Measurements from ENCODE around the gene AGBL1. TPM values are rescaled to one million over a fixed set of nuclear protein-coding genes. Genes with fewer than 3 reads are reported as not detected.

The AGBL1 gene
- total RNA-seq, 1 donor from 2014 or later, result 0.76 TPM

DNA sequence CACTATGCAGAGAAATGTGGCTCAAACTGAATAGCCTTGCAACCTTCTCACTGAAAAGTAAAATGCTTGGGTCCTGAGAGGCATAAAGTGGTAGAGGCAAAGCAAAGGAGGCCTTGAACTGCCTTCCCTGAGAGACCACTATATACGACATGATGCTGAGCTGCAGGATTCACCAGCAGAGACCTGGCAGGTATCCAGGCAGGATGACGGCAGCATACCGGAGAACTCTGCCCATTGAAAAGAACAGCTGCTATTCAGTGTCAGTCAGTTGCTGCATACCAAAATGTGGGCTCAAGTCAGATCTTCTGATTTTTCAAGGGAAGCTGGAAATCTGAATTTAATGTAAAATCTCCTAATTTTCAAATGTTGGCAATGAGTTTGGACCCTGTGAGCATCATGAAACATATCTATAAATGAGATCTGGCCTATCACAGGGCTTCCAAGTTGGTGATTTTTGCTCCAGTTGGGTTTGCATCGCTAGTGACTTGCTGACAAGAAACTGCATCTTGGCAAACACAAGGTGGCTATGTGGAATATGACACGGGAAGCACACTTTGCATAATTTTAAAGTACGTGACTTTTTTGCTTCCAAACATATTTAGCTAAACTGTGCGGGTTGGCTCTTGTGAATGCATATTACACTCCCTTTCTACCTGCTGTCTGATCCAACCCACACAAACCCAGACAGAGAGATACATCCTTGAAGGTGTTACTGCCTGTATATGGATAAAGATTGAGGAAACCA is 529.0 kb downstream of the AGBL1 start:
- TF ChIP-seq, protein P1, sequence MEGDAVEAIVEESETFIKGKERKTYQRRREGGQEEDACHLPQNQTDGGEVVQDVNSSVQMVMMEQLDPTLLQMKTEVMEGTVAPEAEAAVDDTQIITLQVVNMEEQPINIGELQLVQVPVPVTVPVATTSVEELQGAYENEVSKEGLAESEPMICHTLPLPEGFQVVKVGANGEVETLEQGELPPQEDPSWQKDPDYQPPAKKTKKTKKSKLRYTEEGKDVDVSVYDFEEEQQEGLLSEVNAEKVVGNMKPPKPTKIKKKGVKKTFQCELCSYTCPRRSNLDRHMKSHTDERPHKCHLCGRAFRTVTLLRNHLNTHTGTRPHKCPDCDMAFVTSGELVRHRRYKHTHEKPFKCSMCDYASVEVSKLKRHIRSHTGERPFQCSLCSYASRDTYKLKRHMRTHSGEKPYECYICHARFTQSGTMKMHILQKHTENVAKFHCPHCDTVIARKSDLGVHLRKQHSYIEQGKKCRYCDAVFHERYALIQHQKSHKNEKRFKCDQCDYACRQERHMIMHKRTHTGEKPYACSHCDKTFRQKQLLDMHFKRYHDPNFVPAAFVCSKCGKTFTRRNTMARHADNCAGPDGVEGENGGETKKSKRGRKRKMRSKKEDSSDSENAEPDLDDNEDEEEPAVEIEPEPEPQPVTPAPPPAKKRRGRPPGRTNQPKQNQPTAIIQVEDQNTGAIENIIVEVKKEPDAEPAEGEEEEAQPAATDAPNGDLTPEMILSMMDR (IDR thresholded peaks at IDR 0.05; ENCODE audit: partially characterized antibody, unreplicated experiment), result no peak
- H3K27me3 Mint-ChIP-seq (ENCODE audit: unreplicated experiment), result peaks cover 2% of the 10 kb centered on the region
- no peaks in the 10 kb centered on the region for H3K4me1 Mint-ChIP-seq (ENCODE audit: low read depth, unreplicated experiment)
- no peak for DNase-seq
- H3K27ac Mint-ChIP-seq (ENCODE audit: unreplicated experiment), result no peak overlapping the region
- peaks cover 2% of the 10 kb centered on the region for H3K9me3 Mint-ChIP-seq (ENCODE audit: unreplicated experiment)
- H3K4me3 Mint-ChIP-seq (ENCODE audit: unreplicated experiment), result no peak overlapping the region
- no peaks in the 10 kb centered on the region for H3K36me3 Mint-ChIP-seq (ENCODE audit: unreplicated experiment)

DNA sequence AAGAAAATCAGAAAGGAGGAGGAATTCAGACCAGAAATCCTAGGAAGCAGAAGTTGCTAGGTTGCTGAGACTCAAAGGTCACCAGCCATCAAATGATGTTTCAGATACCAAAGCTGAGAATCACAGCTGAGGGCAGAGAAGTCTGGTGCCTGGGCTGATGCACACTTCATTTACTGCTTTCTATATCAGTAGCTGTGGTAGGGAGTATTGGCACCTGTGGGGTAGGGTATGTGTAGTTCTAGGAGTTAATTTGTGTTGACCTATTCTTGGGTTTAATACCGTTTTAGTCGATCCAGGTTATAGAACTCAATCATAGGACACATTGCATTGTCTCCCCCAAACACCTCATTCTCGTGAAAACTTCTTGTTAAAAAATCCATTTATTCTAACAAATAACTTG is 529.6 kb downstream of the AGBL1 start:
- no peaks in the 10 kb centered on the region for H3K4me1 Mint-ChIP-seq (ENCODE audit: low read depth, unreplicated experiment)
- peaks cover 2% of the 10 kb centered on the region for H3K27me3 Mint-ChIP-seq (ENCODE audit: unreplicated experiment)
- H3K4me3 Mint-ChIP-seq (ENCODE audit: unreplicated experiment), result no peak overlapping the region
- H3K27ac Mint-ChIP-seq (ENCODE audit: unreplicated experiment), result no peak overlapping the region
- TF ChIP-seq, protein P1 (IDR thresholded peaks at IDR 0.05; ENCODE audit: partially characterized antibody, unreplicated experiment), result no peak
- no peaks in the 10 kb centered on the region for H3K36me3 Mint-ChIP-seq (ENCODE audit: unreplicated experiment)
- no peak for DNase-seq
- H3K9me3 Mint-ChIP-seq (ENCODE audit: unreplicated experiment), result peaks cover 2% of the 10 kb centered on the region

DNA sequence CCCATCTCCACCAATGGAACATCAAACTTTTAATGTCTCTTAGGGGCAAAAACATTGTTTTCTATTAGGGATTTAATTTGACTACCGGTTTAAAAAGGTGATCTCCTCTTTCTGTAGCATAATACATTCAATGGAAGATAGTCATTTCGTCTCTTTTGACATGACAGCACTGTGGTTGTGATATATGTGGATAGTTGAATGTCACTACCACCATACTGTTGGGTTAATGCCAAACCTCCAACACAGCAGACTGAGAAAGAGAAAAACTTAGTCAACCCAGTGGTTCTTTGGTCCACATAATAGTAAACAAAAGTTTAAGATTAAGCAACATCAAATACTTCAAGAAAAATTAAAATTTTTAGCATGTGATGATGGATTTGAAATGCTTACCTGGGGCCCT is 530.4 kb downstream of the AGBL1 start:
- Mint-ChIP-seq H3K4me1 (ENCODE audit: low read depth, unreplicated experiment) (no peaks in the 10 kb centered on the region), H3K4me3 (ENCODE audit: unreplicated experiment) (no peak overlapping the region), H3K27me3 (ENCODE audit: unreplicated experiment) (peaks cover 2% of the 10 kb centered on the region), H3K27ac (ENCODE audit: unreplicated experiment) (no peak overlapping the region), H3K9me3 (ENCODE audit: unreplicated experiment) (peaks cover 2% of the 10 kb centered on the region), H3K36me3 (ENCODE audit: unreplicated experiment) (no peaks in the 10 kb centered on the region)
- TF ChIP-seq, protein P1 (IDR thresholded peaks at IDR 0.05; ENCODE audit: partially characterized antibody, unreplicated experiment), result no peak
- DNase-seq, result no peak

DNA sequence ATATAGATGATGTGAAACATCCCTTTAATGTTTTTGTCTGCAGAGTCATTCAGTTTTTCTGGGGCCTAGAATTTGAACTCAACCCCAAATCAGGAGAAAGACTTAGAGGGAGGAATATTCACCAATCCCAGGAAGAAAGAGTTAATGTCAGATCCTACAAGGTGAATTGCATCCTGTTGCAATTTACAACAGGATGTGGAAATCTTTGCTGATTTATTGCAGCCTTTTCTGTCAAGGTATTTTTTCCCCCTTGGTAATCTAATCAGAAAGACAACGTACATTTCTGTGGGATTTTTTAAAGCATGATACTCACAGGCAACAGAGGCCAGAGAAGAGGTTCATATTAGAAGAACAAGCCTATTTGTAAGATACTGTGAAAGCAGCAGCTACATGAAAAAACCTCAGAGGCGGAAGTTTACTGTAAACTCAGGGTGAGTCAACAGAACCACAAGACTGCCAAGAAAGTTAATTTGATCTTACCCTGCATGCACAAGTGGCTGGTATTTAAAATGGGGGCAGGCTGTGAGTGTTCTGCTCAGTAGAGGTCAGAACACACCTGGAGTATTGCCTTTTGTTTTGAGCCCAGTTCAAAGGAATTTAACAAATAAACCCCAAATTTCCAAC is 531.9 kb downstream of the AGBL1 start:
- Mint-ChIP-seq H3K4me3 (ENCODE audit: unreplicated experiment) (no peak overlapping the region), H3K27me3 (ENCODE audit: unreplicated experiment) (no peaks in the 10 kb centered on the region), H3K36me3 (ENCODE audit: unreplicated experiment) (no peaks in the 10 kb centered on the region), H3K4me1 (ENCODE audit: low read depth, unreplicated experiment) (no peaks in the 10 kb centered on the region), H3K9me3 (ENCODE audit: unreplicated experiment) (no peaks in the 10 kb centered on the region), H3K27ac (ENCODE audit: unreplicated experiment) (no peak overlapping the region)
- TF ChIP-seq, protein P1 (IDR thresholded peaks at IDR 0.05; ENCODE audit: partially characterized antibody, unreplicated experiment), result no peak
- DNase-seq, result no peak

DNA sequence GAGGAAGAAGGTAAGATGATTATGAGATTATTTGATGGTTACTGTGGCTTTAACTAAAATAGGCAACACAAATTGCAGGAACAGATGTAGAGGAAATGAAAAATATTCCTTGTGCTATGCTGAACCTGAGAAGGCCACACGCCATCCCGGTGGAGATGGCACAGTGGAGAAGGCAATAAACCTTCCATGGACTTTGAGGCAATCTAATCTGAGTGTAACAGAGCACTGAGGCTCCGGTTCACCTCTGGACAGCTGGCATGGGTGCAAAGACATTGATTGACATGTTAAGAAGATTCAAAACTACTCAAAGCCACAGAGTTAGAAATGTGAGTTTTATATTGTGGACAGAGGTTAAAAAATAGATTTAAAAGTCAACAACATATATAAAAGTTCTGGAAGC is 535.7 kb downstream of the AGBL1 start:
- Mint-ChIP-seq H3K4me3 (ENCODE audit: unreplicated experiment) (no peak overlapping the region), H3K27me3 (ENCODE audit: unreplicated experiment) (no peaks in the 10 kb centered on the region), H3K9me3 (ENCODE audit: unreplicated experiment) (no peaks in the 10 kb centered on the region), H3K36me3 (ENCODE audit: unreplicated experiment) (no peaks in the 10 kb centered on the region), H3K4me1 (ENCODE audit: low read depth, unreplicated experiment) (no peaks in the 10 kb centered on the region), H3K27ac (ENCODE audit: unreplicated experiment) (no peak overlapping the region)
- TF ChIP-seq, protein P1 (IDR thresholded peaks at IDR 0.05; ENCODE audit: partially characterized antibody, unreplicated experiment), result no peak
- no peak for DNase-seq
